SK-N-SH treated with all-trans-retinoic acid at 6 μM for 48 hours (cell line): ENCODE results near the gene MMP23B.

Experiments
- GLIS3 ChIP-seq: fragments of 250-450 bp; sonication (Bioruptor Pico); IDR thresholded peaks from 2 replicates; pipeline ENCODE4 v1.5.0; 2020; ENCODE audit warnings: mild to moderate bottlenecking, moderate library complexity
- OSR1 ChIP-seq: fragments of 250-450 bp; sonication (Bioruptor Pico); IDR thresholded peaks from 2 replicates; pipeline ENCODE4 v1.8.0; 2022; ENCODE audit warnings: moderate library complexity, mild to moderate bottlenecking, inconsistent platforms
- RARB ChIP-seq: fragments of 250-450 bp; sonication (Bioruptor Pico); IDR thresholded peaks from 2 replicates; pipeline ENCODE4 v1.8.0; 2021; ENCODE audit warnings: mild to moderate bottlenecking, moderate library complexity
- ZC3H10 ChIP-seq: fragments of 250-450 bp; sonication (Bioruptor Pico); IDR thresholded peaks from 2 replicates; pipeline ENCODE4 v1.5.1; 2021; ENCODE audit warnings: mild to moderate bottlenecking, moderate library complexity
- ZNF565 ChIP-seq: fragments of 450-650 bp; formaldehyde crosslinking; conservative IDR thresholded peaks from 2 replicates; pipeline ENCODE4 v1.5.0; 2020; ENCODE audit warnings: low read depth, mild to moderate bottlenecking, moderate library complexity

DNA sequence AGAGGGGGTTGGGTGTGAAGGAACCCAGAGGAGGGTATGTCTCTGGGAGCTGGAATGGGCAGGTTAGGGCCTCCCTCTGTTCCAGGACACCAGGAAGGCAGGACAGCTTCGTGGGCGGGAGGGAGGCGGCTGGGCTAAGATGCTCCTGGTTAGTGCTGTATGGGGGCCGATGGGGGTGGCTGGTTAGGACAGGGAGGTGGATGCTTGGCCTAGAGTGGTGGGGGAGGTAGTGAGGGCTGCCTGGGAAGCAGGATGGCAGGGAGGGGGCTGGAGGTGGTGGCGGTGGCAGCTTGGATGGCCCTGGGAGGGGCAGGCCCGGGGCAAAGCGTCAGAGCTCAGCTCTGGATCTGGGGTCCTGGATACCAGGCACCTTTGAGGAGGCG is 6.2 kb upstream of the MMP23B start:
- TF ChIP-seq RARB (CRISPR knock-in tag) (no peak), ZNF565 (CRISPR knock-in tag) (no peak), GLIS3 (CRISPR knock-in tag) (no peak), OSR1 (CRISPR knock-in tag) (no peak), ZC3H10 (CRISPR knock-in tag) (no peak)
